GM12875 (cell line): Measurements from ENCODE around the gene TAF6.

Experiments used
- H3K4me3 ChIP-seq: one replicate; pipeline ENCODE4 v1.5.1; 2011; ENCODE audit warnings: low read depth, low read length, control low read depth
- TF ChIP-seq, protein P1 (sequence below): IDR thresholded peaks from 2 replicates; pipeline ENCODE4 v1.5.1; 2011; ENCODE audit warnings: low read depth, mild to moderate bottlenecking, control low read depth, inconsistent platforms, low read length, moderate library complexity, borderline replicate concordance; ENCODE audit not compliant: insufficient read depth

TAF6 gene

DNA sequence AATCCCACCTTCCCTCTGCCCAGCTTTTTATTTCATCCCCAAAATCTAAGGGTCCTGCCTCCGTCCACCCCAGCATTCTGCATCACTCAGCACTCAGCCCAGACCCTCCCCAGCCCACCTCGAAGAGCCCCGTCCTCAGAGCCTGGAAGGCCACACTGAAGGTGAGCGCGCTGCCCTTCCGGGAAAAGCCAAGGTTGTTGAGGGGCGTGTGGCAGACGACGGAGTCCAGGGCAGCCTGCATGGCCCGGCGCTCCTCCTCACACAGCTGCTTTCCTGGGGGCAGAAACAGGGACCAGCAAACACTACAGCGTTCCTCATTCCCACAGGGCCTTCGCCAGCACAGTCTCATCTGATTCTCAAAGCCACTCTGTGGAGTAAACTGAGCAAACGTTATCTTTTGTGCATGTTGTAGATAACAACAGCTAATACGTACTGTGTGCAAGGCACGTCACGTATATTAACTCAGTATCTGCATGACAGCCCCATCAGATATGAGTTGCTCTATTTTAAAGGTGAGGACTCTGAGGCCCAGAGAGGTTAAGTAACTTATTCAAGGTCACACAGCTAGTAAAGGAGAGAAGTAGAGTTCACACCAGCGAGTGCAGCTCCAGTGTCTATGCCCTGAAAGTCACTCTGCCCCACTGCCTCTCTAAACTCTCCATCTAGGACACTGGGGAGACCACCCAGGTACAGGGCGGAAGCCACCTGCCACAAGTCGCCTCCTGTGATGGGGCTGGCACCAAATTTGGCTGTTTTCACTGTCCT lies 36.6 kb upstream of the TAF6 start:
- no peak overlapping the region for H3K4me3 ChIP-seq
- TF ChIP-seq, protein P1, sequence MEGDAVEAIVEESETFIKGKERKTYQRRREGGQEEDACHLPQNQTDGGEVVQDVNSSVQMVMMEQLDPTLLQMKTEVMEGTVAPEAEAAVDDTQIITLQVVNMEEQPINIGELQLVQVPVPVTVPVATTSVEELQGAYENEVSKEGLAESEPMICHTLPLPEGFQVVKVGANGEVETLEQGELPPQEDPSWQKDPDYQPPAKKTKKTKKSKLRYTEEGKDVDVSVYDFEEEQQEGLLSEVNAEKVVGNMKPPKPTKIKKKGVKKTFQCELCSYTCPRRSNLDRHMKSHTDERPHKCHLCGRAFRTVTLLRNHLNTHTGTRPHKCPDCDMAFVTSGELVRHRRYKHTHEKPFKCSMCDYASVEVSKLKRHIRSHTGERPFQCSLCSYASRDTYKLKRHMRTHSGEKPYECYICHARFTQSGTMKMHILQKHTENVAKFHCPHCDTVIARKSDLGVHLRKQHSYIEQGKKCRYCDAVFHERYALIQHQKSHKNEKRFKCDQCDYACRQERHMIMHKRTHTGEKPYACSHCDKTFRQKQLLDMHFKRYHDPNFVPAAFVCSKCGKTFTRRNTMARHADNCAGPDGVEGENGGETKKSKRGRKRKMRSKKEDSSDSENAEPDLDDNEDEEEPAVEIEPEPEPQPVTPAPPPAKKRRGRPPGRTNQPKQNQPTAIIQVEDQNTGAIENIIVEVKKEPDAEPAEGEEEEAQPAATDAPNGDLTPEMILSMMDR = no peak

DNA sequence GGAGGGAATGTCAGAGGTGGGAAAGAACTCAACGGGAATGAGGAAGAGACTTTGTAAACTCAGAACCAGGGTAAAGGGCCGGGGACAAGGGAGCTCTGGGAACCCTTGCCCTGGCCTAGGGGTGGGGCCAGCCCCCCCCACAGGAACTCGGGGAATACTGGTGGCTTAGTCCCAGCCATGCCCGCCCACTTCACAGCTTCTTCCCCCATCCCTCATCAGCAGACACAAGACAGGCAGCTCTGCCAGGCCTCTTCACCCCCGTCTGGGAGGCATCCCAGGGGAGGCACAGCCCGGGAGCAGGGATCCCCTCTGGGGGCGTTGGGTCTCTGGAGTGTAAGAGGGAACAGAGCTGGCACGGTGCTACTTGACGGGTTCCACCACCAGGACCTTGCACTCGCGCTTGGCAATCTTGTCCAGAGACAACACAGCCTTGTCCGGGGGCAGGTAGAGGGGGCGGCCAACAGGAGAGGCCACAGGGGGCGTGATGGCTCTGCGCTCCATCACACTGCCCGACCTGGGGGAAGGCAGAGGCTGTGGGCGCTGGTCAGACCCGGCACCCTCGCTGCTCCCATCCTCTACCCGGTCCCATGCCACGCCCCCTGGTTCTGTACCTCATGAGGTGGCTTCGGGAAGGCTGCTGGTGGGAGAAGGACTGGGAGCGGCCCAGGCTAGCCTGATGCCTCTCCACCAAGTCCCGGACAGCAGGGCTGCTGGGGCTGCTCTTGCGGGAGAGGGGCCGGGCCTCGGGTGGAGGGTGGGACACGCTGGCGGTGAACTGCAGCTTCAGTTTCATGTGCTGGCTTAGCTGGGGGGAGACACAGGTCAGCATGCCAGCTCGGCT lies 35.7 kb upstream of the TAF6 start:
- TF ChIP-seq, protein P1 = no peak
- no peak overlapping the region for H3K4me3 ChIP-seq

DNA sequence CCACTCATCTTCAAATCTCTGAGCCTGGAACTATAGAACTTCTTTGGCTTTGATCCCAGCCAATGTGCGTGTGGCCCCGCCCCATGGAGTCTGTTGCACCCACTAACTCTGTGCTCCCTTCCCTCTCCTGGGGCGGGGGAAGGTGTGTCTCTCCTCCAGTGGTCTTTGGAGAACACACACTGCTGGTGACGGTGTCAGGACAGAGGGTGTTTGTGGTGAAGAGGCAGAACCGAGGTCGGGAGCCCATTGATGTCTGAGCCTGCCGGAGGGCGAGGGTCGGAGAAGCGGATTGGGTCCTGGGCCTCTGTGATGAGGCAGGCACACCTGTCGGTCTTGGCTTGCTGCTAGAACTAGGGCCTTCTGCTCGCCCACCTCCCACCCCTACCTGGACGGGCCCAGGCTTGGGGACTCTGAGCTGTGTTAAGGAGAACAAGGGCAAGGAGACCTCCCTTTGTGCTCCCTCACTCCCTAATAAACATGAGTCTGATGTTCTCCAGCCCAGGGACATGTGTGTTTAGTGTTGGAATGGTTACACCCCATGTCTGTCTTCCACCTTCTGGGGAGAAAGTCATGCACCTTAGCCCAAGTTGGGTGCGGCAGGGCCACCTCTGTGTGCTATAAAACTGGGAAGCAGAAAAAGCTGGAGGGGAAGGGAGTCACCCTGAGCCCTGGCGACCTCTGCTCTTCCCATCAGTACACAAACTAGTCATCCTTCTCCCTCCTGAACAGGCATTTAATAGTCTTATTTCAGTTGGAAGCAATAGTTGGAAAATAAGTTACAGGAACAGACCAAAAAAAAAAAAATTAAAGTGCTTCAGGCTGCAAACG lies 34.8 kb upstream of the TAF6 start:
- no peak overlapping the region for H3K4me3 ChIP-seq
- TF ChIP-seq, protein P1 = no peak

DNA sequence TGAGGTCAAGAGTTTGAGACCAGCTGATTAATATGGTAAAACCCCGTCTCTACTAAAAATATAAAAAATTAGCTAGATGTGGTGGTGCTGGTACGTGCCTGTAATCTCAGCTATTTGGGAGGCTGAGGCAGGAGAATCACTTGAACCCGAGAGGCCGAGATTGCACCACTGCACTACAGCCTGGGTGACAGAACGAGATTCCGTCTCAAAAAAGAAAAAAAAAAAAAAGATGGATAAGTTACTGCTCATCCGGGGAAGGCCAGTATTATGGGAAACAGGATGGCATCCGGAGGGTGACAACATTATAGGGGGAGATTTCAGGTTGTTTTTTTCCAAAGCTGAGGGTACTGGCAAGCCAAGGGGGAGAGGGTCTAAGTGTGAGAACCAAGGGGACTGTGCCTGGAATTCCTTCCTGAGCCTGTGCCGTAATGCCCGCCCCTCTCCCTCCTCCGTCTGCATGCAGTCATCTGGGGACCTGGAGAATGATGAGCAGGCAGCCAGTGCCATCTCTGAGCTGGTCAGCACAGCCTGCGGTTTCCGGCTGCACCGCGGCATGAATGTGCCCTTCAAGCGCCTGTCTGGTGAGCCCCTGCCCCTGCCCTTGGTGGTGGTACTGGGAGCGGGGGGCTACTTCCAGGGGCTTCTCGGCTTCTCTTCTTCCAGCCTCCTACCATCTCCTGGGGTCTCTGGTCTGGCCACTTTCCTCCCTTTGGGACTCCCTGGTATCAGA lies 33.9 kb upstream of the TAF6 start:
- no peak overlapping the region for H3K4me3 ChIP-seq
- TF ChIP-seq, protein P1 = no peak

DNA sequence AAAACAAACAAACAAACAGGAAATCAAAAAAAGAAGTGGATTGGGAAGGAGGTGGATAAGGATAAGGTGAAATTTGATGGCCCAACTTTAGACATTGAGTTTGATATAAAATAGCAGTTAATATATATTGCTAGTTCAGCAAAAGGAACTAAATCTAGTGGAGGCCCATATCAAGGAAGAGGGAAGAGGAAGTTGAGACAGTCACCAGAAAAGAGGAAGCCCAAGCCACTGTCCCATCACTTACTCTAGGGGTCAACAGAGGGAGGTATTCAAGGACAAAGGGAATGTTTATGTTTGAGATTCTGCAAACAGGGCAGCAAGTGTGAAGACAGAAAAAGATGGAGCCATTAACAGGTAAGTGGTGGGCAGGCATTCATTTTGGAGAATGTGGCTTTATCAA lies 33.2 kb upstream of the TAF6 start:
- H3K4me3 ChIP-seq = no peak overlapping the region

More for the DNA sequence above, 33.2 kb upstream of the TAF6 start:
- TF ChIP-seq, protein P1 = no peak
